C1 segment of cervical spinal cord (tissue), 14 donors: ENCODE data around the gene MOGAT3.
A peak's percentile ranks its signal among the peaks of the same experiment; 100 is the strongest.
"Not testable (repeated sequence)": the region's sequence is repeated elsewhere in the genome, so short reads cannot be mapped to it uniquely, and the experiment has no call there.

ENCODE experiments used
- DNase-seq, 14 donors: peaks; one replicate each; lab custom pipeline; 2025; lab: John Stamatoyannopoulos, UW

MOGAT3 gene

GRCh38 chr7:101203740-101204738, 3.2 kb upstream of the MOGAT3 start:
- not testable (repeated sequence) for DNase-seq

GRCh38 chr7:101202603-101202918, 1.7 kb upstream of the MOGAT3 start:
- no peak for DNase-seq

GRCh38 chr7:101201695-101202602, 1.1 kb upstream of the MOGAT3 start:
- DNase-seq: no peak

- no peak for DNase-seq
These were observed 353 bp downstream of the MOGAT3 start for GRCh38 chr7:101200504-101200861.

GRCh38 chr7:101199522-101199921, 1.3 kb downstream of the MOGAT3 start:
- DNase-seq: not testable (repeated sequence)

- no peak for DNase-seq
These were observed 2.4 kb downstream of the MOGAT3 start for GRCh38 chr7:101198476-101198875.

- no peak for DNase-seq
These were observed 2.8 kb downstream of the MOGAT3 start for GRCh38 chr7:101197991-101198390.

- no peak for DNase-seq
These were observed 5.0 kb downstream of the MOGAT3 start for GRCh38 chr7:101195884-101196283.

- DNase-seq: no peak
These were observed 11.7 kb downstream of the MOGAT3 start for GRCh38 chr7:101189109-101189508.

- no peak for DNase-seq
These were observed 13.9 kb downstream of the MOGAT3 start for GRCh38 chr7:101186844-101187428.

GRCh38 chr7:101186194-101186593, 14.6 kb downstream of the MOGAT3 start:
- DNase-seq: no peak

- DNase-seq: peak in 1 of 14 donors; percentile 37
These were observed 15.5 kb downstream of the MOGAT3 start for GRCh38 chr7:101185258-101185839.

- no peak for DNase-seq
These were observed 20.6 kb downstream of the MOGAT3 start, which contains the start of gene NAT16 for GRCh38 chr7:101180130-101180755. Gene NAT16, minus strand, starts transcription at chr7:101180293. Its CDS starts 5,486 bp downstream, at chr7:101174807.

GRCh38 chr7:101179713-101180112, 21.1 kb downstream of the MOGAT3 start:
- no peak for DNase-seq

GRCh38 chr7:101179117-101179516, 21.7 kb downstream of the MOGAT3 start:
- DNase-seq: no peak

- no peak for DNase-seq
These were observed 23.2 kb downstream of the MOGAT3 start for GRCh38 chr7:101177644-101178043.

- DNase-seq: no peak
These were observed 25.2 kb downstream of the MOGAT3 start for GRCh38 chr7:101175664-101176063.

- DNase-seq: no peak
These were observed 26.4 kb downstream of the MOGAT3 start for GRCh38 chr7:101174322-101174854.

- DNase-seq: no peak
These were observed 27.0 kb downstream of the MOGAT3 start for GRCh38 chr7:101173752-101174244.
